GM21360 (cell line): Measurements from ENCODE around the gene MINDY4.
"Not testable (repeated sequence)": the region's sequence is repeated elsewhere in the genome, so short reads cannot be mapped to it uniquely, and the experiment has no call there.

Experiments
- ATAC-seq: cut with Tn5 transposase; IDR thresholded peaks from one replicate; pipeline ENCODE4 v1.9.1; 2021; ENCODE audit warnings: mild to moderate bottlenecking, moderate library complexity; ENCODE audit not compliant: unreplicated experiment

Gene MINDY4

DNA sequence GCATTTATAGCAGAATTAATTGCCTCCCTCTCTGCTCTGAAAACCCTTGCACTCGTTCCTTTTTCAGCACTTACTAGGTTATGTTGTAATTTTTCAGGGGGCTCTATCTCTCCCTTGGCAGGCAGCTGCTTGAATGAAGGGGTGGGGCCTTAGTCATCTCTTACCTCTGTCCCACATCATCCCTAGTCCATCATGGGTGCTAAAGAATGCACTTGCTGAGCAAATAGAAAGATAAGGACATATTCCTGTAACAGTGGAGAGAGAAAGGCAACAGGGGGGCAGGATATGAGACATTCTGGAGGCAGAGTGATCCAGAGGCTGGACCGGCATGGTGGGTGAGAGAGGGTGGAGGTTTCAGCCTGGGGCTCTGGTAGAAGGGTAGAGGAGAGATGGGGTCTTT is 60.0 kb downstream of the MINDY4 start:
- no peak for ATAC-seq

DNA sequence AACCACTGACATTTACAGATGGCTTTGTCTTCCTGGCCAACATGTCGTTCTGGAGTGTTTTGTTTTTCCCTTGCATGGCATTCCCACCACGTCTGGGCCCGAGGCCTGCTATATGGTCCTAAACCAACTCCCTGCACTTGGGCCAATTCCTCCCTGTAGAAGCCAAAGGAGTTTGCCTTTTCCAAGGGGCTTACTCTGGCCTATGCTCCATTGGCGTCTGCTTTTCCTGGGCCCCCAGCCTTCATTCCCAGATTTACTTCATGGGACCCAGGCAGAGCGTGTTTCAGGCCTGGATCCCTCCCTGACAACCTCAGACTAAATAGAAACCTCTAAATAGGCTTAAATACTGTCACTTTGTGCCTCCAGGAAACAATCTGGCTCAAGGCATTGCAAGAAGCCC is 60.7 kb downstream of the MINDY4 start:
- ATAC-seq, result no peak

DNA sequence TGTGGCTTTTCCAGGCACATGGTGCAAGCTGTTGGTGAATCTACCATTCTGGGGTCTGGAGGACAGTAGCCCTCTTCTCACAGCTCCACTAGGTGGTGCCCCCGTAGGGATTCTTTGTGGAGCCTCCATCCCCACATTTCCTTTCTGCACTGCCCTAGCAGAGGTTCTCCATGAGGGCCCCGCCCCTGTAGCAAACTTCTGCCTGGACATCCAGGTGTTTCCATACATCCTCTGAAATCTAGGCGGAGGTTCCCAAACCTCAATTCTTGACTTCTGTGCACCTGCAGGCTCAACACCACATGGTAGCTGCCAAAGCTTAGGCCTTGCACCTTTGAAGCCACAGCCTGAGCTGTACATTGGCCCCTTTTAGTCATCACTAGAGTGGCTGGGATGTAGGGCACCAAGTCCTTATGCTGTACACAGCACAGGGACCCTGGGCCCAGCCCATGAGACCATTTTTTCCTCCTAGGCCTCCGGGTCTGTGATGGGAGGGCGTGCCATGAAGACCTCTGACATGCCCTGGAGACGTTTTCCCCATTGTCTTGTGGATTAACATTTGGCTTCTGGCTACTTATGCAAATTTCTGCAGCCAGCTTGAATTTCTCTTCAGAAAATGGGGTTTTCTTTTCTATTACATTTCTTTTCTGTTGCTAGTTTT is 62.9 kb downstream of the MINDY4 start:
- not testable (repeated sequence) for ATAC-seq

DNA sequence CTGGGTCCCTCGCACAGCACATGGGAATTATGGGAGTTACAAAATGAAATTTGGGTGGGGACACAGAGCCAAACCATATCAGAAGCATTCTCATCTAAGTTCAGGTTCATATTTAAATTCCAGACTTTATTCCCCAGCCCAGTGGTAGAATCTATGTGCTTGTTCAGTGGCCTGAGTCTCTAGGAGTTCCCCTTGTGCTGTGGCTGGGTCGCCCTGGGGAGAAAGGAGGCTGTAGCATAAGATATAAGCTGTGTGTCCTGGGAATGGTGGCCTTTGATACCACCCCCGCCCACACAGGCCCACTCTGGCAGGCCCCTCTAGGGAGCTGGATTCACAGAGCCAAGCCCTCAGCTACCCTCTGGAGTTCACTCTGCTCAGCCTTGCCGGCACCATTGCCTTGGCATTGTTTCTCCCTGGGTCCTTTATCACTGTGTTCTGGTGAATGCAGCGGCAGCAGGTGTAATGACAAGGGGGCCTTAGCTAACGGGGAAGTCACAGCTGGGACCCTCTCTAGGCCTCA is 64.2 kb downstream of the MINDY4 start:
- no peak for ATAC-seq

DNA sequence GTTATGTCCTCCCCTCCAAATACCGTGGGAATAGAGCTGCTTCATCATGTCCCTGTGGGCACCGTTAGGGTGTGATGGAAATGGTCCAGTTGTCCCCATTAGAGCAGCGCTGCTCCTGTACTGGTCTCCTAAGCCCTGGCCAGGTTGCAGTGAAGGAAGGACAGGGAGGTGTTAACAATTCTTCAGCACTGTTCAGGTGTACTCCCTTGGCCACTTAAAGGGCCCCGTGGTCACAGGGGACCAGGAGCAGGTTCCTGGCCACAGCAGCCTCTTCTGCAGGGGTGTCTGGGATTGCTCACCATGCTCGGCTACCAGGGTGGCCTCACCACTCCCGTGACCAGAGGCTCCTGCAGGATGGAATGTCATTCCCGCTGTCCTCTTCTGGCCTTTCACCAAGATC is 65.8 kb downstream of the MINDY4 start:
- no peak for ATAC-seq

DNA sequence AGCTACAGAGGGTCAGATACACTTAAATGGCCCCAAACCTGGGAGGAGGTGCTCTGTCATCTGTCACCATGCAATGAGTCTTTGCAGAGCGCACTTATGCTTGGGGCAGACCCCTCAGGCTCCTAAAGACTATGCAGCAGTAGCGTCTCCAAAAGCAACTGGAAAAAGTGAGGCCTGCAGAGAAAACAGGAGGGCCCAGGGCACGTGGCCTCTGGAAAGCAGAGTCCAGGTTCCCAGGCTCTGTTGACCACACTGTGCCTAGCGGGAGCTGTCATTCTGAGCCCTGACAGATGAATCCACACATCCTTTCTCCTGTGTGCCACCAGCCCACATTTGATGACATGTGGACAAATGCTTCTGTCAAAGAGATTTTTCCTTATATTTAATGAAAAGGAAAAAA is 66.4 kb downstream of the MINDY4 start:
- ATAC-seq, result no peak

DNA sequence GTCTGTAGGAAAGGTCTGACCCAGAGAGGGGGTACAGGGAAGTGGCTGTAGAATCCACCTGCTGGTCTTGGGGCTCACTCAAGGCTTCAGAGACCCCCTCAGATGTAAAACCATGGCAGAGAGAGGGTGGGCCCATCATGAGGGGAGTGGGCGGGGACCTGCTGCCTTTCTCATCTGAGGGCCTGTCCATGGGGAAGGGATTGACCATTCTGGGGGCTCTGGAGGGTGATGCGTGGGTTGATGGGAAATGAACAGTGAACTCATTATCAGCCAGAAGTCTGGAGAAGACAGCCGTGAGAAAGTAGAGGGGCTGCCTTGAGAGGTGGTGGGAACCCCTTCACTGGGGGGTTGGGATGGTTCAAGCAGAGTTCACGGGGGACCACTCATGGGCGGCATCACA is 66.8 kb downstream of the MINDY4 start:
- no peak for ATAC-seq

DNA sequence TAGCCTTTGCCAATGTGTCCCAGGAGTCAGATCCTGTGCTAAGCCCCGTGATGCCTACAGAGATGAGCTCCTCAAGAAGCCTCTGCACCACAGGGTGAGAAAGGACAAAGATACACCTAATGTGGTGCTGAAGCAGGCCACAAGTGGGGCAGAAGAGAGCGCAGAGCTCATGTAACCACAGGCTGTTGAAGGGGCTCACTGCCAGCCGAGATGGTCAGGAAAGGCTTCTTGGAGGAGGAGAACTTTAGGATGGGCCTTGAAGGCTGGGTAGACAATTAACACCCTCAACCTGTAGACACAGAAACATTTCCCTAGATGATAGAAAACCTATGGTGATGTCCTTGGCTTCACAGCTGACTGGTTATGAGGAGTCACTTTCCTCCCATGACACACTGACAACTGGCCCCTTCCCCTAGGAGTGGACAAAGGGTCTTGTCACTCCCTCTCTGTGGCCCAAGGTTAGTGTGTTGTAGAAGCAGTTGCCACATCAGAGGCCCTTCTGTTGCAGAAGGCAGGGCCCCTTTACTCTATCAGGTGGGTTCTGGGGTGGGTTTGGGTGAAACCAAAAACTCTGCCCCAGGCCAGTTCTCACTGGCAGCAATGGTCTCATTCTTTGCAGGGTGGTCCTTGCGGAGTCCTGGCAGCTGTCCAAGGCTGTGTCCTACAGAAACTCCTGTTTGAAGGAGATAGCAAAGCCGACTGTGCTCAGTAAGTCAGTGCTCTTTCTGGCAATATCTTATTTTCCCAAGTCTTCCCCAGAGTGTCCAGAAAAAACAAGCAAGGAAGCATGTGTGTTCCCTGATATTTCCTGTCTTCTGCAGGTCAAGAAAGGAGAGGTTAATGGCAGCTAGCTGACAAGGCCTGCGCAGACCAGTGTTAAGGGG is 69.2 kb downstream of the MINDY4 start:
- no peak for ATAC-seq

DNA sequence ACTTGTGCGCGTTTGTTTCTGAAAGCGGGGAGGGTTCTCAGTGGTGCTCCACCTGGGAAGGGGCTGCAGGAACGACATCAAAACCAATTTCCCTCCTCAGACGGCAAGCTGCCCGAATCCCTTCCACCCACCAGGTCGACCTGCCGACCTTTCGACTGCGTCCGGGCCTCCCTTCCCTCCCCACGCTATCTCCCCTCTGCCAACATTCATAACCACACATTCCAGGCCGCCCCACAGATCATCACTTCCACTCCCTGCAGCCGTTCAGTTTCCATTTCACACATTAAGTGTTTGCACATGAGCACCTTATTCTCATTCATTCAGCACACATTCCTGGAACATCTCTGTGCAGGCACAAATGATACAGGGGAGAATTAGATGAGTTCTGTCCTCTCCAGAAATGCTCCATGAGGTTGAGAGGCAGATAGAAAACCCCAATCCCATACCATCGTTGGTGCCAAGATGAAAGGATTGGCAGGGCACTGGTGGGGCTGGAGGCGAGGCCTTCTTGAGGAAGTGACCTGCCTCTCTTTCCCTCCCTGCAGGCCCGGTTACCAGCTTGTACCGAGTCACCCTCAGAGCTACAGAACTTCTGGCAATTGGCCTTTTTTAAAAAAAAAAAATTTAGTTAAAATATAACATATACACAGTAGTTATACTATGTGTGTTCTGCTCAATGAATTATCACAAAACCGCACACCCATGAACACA is 70.0 kb downstream of the MINDY4 start:
- ATAC-seq, result no peak

DNA sequence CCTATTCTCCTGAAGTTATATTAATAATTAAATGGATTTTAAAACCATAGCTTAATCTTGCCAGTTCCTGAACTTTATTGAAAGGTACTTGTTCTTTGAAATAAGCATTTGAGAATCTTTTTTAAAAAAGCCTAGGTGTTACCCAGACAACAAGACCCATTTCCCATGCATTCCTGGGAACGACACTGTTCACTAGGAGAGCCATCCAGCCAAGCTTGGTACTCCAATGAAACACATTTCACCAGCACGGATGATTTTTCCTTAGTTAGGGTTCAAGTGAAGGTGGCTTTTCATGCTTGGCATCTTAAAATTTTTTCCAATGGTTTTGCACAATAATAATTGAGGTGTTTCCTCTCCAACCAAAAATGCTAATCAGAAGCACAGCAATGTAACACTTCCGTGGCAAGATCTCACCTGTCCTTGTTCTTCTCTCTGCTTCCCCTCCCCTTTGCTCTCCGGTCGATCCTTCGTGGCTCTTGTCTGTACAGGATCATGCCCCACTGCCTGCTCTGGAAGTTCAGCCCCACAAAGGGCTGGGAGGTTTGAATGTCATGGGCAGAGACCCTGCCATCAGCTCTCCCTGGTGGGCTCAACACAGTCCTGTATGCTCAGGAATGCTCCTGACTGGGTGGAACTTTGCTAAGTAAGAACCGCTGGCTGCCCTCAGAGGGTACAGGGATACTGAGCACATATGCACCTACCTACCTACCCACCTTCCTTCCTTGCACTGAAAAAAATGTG is 70.8 kb downstream of the MINDY4 start:
- ATAC-seq, result no peak

DNA sequence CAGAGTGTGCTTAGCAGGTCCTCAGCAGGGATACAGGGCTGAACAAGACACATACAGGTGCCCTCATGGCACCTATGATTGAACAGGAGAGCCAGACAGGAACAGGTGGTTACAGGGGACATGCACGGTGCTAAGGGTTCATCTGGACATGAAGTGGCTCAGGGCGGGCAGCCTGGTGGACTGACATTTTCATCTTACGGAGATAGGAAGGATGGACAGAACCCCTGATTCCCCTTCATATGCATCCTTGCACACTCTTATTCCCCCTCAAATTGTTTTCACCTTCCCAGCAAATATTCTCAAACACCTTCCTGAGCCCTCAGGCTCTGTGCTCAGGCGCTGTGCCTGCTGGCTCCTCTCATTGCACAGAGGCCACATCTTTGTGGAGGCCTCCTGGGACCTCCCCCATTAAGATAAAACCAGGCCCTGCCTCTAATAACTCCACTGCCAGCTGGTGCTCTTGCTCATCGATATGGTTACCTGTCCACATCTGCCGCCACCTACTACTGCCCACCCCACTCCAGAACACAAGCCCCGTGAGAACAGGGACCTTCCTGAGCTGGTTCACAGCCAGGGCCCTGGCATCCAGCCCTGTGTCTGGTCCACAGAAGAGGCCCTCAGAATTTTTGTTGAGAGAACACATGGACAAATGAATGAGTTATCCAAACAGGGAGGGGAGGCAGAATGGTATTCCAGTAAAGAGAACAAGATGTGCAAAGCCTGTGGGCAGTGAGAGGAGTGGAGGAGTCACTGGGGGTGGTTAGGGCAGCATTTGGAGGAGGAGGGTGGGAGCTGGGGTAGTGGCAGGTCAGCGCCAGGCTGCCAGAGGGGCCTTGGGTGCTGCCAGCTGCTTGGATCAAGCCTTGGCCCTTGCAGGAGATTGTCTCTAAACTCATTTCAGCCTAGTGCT is 71.6 kb downstream of the MINDY4 start:
- no peak for ATAC-seq

DNA sequence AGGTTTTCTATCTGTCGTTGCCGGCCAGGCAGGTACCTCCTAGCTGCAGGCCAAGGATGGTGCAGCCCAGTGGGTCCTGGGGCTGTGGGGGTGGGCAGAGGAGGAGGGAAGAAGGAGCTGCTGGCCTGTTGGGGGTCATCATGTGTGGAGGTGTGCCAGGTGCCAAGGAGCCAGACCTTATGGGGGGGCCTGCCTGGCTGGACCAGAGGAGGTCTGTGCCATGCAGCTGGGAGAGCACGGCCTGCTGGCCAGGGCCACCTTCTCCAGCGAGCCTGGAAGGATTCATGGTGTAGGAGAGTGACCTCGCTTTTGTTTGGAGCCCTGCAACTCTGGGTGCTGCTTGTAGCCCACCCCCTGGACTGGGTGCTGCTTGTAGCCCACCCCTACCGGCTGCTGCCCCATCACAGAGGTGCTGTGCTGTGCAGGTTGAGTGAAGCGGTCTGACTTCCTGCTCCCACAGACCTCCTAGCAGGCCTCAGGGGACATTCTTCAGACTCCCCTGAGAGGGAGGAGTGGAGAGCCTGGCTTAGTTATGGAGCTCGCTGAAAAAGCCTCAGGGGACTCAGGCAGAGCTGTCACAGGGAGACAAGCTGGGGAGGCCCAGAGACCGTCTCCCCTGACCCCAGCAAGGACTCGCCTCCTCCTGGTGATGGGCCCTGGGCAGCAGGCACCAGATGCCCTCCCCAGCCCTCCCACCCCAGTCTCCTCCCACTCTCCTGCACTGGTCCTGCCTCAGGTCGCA is 72.7 kb downstream of the MINDY4 start:
- no peak for ATAC-seq

DNA sequence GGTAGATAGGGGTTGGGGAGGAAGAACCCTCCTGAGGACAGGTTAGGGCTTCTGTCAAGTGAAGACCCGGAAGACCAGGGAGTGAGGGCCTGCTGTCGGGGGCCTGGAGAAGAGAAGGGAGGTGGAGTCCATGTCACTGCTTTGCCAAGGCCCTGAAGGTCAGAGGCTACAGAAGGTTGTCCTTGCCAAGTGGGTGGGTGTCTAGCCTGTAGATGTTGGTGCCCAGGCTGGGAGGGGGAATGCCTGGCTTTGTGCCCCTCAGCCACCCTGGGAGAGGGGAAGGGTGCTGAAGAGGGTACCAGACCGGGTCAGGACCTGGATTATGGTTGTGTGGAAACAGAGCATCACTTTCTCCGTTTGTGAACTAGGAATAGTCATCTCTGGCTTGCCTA is 73.3 kb downstream of the MINDY4 start:
- no peak for ATAC-seq

DNA sequence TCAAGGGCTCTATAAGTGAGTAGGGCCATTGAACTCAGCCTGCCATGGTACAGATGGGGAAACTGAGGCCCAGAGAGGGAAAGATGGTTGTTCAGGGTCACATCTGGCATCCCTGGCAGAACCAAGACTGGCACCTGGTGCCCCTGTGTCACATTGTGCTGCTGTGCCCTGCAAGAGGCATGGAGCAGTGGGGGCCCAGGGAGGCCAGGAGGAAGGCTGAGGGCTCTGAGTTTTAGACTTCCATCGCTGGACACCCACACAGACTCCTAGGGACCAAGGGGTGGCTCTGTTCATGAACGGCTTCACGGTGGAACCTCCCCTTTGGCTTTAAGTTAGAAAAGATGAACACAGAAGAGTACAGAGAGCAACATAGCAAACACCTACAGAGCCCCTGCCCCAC is 73.7 kb downstream of the MINDY4 start:
- no peak for ATAC-seq

DNA sequence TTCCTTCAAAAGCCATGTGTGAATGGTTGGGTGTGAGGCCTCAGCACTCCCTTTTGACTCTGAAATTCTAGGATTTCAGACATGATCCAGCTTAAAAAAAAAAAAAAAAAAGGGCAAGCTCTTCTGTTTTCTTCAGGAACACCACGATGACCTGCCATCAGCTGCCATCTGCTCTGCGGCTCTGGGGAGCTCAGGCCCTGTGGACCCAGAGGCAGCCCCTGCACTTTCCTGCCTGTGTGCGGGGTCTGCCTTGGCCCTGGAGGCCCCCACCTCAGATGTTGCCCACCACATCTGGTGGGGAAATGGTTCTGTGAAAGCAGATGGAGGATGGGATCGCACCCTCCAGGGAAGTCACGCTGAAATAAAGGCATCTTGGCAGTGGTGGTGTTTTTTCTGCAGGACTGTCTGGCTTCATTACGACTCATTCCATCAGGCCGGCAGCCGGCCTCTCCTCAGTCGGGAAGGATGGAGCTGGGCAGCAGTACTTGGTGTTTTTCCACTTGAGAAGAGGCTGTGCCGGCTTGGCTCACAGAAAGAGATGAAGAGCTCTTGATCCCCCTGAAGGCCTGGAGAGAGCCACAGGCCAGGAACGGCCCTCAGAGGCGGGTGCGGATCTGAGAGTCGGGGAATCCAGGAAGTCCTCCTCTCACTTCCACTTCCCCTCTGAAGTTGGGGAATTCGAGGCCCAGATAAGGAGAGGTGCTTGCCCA is 74.4 kb downstream of the MINDY4 start:
- no peak for ATAC-seq

DNA sequence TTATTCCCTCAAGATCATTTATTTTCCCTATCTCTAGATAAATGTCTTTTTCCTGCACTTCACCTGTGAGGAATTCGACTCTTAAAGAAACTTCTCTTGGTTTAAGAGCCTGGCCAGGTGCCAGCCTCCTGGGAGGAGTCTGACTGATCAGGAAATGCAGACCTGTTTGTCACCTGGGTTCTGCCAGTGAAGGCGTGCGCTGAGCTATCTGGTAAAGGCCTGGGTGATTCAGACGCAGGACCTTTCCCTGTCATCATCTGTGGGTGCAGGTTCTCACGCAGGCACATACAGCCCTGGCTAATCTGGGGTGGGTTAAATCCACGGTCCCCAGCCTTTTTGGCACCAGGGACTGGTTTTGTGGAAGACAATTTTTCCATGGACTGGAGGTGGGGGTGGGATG is 75.2 kb downstream of the MINDY4 start:
- no peak for ATAC-seq

DNA sequence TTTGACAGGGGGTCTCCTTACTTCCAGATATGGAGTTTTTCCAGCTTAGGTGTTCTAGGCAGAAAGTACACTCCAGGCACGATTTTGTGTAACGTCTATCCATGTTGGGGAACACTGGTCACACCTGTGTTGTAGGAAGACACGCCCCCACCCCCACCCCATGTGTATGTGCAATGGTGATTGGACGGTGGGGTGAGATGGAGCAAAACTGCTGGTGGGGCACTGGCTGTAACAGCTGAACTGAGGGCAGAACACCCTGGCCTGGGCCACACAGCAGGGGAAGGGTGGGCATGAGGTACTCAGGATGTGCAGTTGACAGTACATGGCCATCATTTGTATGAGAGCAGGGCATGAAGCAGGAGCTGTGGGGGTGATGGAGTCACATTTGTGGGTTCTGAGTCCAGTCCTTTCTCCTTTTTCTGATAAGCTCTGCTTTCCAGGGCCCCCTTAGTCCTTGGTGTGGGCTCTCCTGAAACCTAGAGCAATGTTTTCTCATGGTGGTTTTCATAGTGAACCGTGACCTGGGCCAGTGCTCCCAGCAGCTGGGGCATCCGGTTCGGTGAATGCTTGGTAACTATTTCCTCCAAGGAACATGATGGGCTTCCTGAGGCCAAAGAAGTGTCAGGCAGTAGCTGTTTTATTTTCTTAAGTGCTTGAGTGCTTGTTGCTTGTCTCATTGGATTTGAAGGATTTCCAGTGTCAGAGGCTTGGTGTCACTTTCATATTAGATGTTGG is 77.1 kb downstream of the MINDY4 start:
- no peak for ATAC-seq

DNA sequence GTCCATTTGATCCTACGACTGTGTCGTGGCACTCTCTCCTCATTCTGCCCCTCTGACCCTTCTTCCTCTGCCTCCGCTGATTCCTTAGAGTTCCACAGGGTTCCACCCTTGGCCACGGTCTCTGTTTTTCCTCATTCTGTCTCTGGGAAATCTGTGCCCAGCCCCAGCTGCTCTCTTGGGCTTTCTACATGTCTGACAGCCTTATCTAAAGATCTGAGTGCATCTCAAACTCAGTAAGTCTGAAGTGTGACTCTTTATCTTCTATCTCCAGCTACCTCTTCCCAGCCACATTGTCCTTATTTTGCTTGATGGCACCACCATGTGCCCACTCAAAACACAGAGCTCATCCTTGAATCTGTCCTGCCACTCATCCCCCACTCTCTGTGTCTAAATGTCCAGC is 78.3 kb downstream of the MINDY4 start:
- no peak for ATAC-seq
